GM21619 (cell line): Measurements from ENCODE around the gene CCL23.

Source experiments
- ATAC-seq: cut with Tn5 transposase; IDR thresholded peaks from one replicate; pipeline ENCODE4 v1.9.1; 2021; ENCODE audit not compliant: unreplicated experiment

Gene CCL23

GRCh38 chr17:35972066-35972465 lies 45.7 kb downstream of the CCL23 start:
- no peak for ATAC-seq

GRCh38 chr17:35969558-35970380 lies 48.0 kb downstream of the CCL23 start:
- no peak for ATAC-seq

GRCh38 chr17:35968520-35969054 lies 49.2 kb downstream of the CCL23 start:
- ATAC-seq = no peak

GRCh38 chr17:35965272-35965671 lies 52.5 kb downstream of the CCL23 start:
- no peak for ATAC-seq

- no peak for ATAC-seq
Observed at GRCh38 chr17:35963663-35964062, 54.1 kb downstream of the CCL23 start.
